ENCODE data around the gene SH2B2. TPM values are rescaled to one million over a fixed set of nuclear protein-coding genes. Genes with fewer than 3 reads are reported as not detected.

SH2B2 gene
- total RNA-seq, 1 experiment from 2014 or later: 1.4 TPM

GRCh38 chr7:102292813-102293798 lies 6.4 kb downstream of the SH2B2 start:
- intact Hi-C loops (cut with micrococcal nuclease): no loop called here
- POLR2A ChIA-PET: interaction anchor here (0.6 to 0.7 kb wide), 2 partner anchors 65 to 111 kb away, joined by 3 to 5 read pairs; no protein-coding TSS in a partner anchor
- no peak overlapping the region for H3K4me3 Mint-ChIP-seq (ENCODE audit: unreplicated experiment)

GRCh38 chr7:102294589-102294988 lies 7.9 kb downstream of the SH2B2 start:
- H3K27ac Mint-ChIP-seq (ENCODE audit: low read depth, unreplicated experiment): no peak overlapping the region
- no peaks in the 10 kb centered on the region for H3K36me3 Mint-ChIP-seq (ENCODE audit: insufficient read depth, unreplicated experiment)
- intact Hi-C loops (cut with micrococcal nuclease): no loop called here
- no TSS peak for BruUV-seq (replicated peaks)
- peaks cover 6% of the 10 kb centered on the region for H3K4me1 Mint-ChIP-seq (ENCODE audit: insufficient read depth, unreplicated experiment)
- DNase-seq (ENCODE audit: unreplicated experiment): no peak
- ChIA-PET CTCF (no interaction called here), POLR2A (no interaction called here)
- no peak overlapping the region for H3K4me3 Mint-ChIP-seq (ENCODE audit: unreplicated experiment)
- H3K9me3 Mint-ChIP-seq (ENCODE audit: unreplicated experiment): no peaks in the 10 kb centered on the region
- TF ChIP-seq CTCF (IDR thresholded peaks at IDR 0.05; ENCODE audit: unreplicated experiment): no peak
- H3K27me3 Mint-ChIP-seq (ENCODE audit: insufficient read depth, unreplicated experiment): no peaks in the 10 kb centered on the region

More at GRCh38 chr7:102292813-102293798, 6.4 kb downstream of the SH2B2 start:
- BruUV-seq (replicated peaks): no TSS peak
- Mint-ChIP-seq H3K27ac (ENCODE audit: low read depth, unreplicated experiment) (no peak overlapping the region), H3K4me1 (ENCODE audit: insufficient read depth, unreplicated experiment) (peaks cover 6% of the 10 kb centered on the region), H3K9me3 (ENCODE audit: unreplicated experiment) (no peaks in the 10 kb centered on the region), H3K27me3 (ENCODE audit: insufficient read depth, unreplicated experiment) (no peaks in the 10 kb centered on the region), H3K36me3 (ENCODE audit: insufficient read depth, unreplicated experiment) (no peaks in the 10 kb centered on the region)
- no peak for DNase-seq (ENCODE audit: unreplicated experiment)
- no peak for TF ChIP-seq CTCF (IDR thresholded peaks at IDR 0.05; ENCODE audit: unreplicated experiment)
- CTCF ChIA-PET: no interaction called here

GRCh38 chr7:102295346-102296178 lies 8.9 kb downstream of the SH2B2 start:
- no peak overlapping the region for H3K27ac Mint-ChIP-seq (ENCODE audit: low read depth, unreplicated experiment)
- H3K36me3 Mint-ChIP-seq (ENCODE audit: insufficient read depth, unreplicated experiment): no peaks in the 10 kb centered on the region
- peaks cover 6% of the 10 kb centered on the region for H3K4me1 Mint-ChIP-seq (ENCODE audit: insufficient read depth, unreplicated experiment)
- BruUV-seq (replicated peaks): no TSS peak
- POLR2A ChIA-PET: interaction anchor here (0.6 to 2.0 kb wide), 2 partner anchors 8 to 100 kb away, joined by 5 to 7 read pairs; partner anchors contain the start of gene SH2B2
- CTCF ChIA-PET: interaction anchor here (0.7 kb wide), 1 partner anchor 109 kb away, joined by 4 read pairs; no protein-coding TSS in a partner anchor
- H3K9me3 Mint-ChIP-seq (ENCODE audit: unreplicated experiment): no peaks in the 10 kb centered on the region
- no peak overlapping the region for H3K4me3 Mint-ChIP-seq (ENCODE audit: unreplicated experiment)
- DNase-seq (ENCODE audit: unreplicated experiment): no peak
- intact Hi-C loops (cut with micrococcal nuclease): no loop called here
- no peak for TF ChIP-seq CTCF (IDR thresholded peaks at IDR 0.05; ENCODE audit: unreplicated experiment)
- no peaks in the 10 kb centered on the region for H3K27me3 Mint-ChIP-seq (ENCODE audit: insufficient read depth, unreplicated experiment)

- no peaks in the 10 kb centered on the region for H3K27me3 Mint-ChIP-seq (ENCODE audit: insufficient read depth, unreplicated experiment)
- no peak for TF ChIP-seq CTCF (IDR thresholded peaks at IDR 0.05; ENCODE audit: unreplicated experiment)
- no peak overlapping the region for H3K27ac Mint-ChIP-seq (ENCODE audit: low read depth, unreplicated experiment)
- DNase-seq (ENCODE audit: unreplicated experiment): no peak
- peaks cover 6% of the 10 kb centered on the region for H3K4me1 Mint-ChIP-seq (ENCODE audit: insufficient read depth, unreplicated experiment)
- intact Hi-C loops (cut with micrococcal nuclease): no loop called here
- no peak overlapping the region for H3K4me3 Mint-ChIP-seq (ENCODE audit: unreplicated experiment)
- POLR2A ChIA-PET: interaction anchor here (0.6 to 2.0 kb wide), 2 partner anchors 9 to 100 kb away, joined by 5 to 7 read pairs; partner anchors contain the start of gene SH2B2
- no peaks in the 10 kb centered on the region for H3K9me3 Mint-ChIP-seq (ENCODE audit: unreplicated experiment)
- H3K36me3 Mint-ChIP-seq (ENCODE audit: insufficient read depth, unreplicated experiment): no peaks in the 10 kb centered on the region
- CTCF ChIA-PET: interaction anchor here (0.6 to 0.7 kb wide), 2 partner anchors 26 to 109 kb away, joined by 3 to 4 read pairs; no protein-coding TSS in a partner anchor
- BruUV-seq (replicated peaks): no TSS peak
Observed at GRCh38 chr7:102296179-102296438, 9.4 kb downstream of the SH2B2 start.

Measured in MCF 10A (cell line).